DMS114 treated with DMSO at 0.1 percent for 48 hours (cell line): ENCODE results near the gene CLECL1.
"Not testable (repeated sequence)": the region's sequence is repeated elsewhere in the genome, so short reads cannot be mapped to it uniquely, and the experiment has no call there.

Experiments used
- DNase-seq: peaks from one replicate; lab custom pipeline; 2025; ENCODE audit not compliant: unreplicated experiment; lab: John Stamatoyannopoulos, UW

CLECL1 gene

DNA sequence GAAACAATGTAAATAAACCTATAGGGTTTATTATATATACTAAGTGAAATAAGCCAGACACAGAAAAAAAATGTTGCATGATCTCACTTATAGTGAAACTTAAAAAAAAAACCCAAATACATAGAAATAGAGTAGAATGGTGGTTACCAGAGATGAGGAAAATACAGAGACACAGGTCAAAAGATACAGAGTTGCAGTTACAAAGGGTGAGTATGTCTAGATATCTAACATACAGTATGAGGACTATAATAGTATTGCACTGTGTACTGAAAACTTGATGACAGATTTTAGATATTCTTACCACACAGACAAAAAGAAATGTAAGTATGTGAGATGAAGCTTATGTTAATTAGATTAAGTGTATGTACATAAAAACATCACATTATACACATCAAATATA is 35.3 kb downstream of the CLECL1 start:
- no peak for DNase-seq

DNA sequence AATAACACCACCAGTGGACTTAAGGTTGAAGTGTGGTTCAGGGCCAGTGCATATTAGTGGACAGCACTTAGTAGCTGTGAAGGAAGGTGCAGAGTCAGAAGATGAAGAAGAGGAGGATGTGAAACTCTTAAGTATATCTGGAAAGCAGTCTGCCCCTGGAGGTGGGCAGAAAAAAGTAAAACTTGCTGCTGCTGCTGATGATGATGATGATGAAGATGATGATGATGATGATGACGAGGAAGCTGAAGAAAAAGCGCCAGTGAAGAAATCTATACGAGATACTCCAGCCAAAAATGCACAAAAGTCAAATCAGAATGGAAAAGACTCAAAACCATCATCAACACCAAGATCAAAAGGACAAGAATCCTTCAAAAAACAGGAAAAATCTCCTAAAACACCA is 37.2 kb downstream of the CLECL1 start:
- not testable (repeated sequence) for DNase-seq

DNA sequence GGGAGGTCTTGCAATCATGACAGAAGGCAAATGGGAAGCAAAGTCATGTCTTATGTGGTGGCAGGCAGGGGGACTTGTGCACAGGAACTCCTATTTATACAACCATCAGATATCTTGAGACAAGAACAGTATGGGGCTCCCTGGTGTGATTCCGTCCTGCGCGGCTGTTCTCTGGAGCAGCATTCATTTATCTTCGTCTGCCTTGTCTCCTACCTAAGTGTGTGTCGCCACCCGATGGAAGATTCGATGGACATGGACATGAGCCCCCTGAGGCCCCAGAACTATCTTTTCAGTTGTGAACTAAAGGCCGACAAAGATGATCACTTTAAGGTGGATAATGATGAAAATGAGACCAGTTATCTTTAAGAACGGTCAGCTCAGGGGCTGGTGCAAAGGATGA is 37.7 kb downstream of the CLECL1 start:
- DNase-seq, result not testable (repeated sequence)

DNA sequence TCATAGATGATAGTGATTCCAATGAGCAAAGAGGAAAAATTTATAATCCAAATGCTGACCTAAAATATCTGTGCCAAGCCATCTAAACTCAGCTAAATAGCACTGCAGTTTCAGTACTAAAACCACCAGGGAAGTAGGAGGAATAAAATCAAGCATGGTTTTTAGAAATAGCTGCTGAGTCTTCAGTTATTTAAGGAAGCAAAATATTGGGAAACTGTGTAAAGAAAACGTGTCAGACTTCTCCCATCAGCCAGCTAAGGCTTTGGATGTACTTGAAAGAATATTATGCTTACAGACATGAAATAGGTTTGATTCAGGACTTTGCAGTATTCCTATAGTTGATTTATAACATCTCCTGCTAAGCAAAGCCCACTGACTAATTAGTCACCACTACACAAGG is 38.7 kb downstream of the CLECL1 start:
- no peak for DNase-seq

DNA sequence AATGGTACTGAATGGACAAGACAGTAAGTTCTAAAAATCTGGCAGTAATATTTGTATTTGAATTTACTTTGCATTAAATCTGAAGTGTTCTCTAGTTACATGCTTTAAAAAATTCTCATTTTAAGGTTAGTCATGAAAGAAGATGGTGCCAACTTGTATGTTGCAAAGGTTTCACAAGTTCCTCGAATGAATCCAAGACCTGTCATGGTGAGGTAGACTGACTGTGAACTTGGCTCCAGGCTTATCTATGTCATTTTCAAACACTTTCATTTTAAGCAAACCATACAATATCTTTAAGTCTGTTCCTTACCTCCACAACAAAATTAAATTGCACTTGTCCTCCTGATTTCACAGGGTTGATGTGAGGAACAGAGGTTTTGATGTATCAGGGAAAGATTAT is 40.0 kb downstream of the CLECL1 start:
- DNase-seq, result no peak

DNA sequence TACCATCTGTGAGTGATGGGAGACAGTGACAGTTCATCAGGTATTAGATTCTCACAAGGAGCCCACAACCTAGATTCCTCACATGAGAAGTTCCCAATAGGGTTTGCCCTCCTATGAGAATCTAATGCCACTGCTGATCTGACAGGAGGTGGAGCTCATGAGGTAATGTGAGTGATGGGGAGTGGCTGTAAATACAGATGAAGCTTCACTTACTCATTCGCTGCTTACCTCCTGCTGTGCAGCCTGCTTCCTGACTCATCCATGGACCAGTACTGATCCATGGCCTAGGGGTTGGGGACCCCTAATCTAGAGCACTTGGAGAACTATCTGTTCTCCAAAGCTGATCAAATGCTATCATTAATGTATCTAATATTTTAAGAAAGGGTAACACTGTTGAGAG is 45.7 kb downstream of the CLECL1 start:
- no peak for DNase-seq

DNA sequence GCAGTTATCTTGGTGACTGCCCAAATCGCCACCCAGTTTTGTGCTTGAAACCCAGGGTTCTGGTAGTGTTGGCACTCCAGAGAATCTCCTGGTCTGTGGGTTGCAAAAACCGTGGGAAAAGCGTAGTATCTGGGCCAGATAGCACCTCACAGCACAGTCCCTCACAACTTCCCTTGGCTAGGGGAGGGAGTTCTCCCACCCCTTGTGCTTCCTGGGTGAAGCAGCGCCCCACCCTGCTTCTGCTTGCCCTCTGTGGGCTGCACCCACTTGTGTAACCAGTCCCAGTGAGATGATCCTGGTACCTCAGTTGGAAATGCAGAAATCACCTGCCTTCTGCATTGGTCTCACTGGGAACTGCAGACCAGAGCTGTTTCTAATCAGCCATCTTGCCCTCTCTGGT is 47.0 kb downstream of the CLECL1 start:
- no peak for DNase-seq

DNA sequence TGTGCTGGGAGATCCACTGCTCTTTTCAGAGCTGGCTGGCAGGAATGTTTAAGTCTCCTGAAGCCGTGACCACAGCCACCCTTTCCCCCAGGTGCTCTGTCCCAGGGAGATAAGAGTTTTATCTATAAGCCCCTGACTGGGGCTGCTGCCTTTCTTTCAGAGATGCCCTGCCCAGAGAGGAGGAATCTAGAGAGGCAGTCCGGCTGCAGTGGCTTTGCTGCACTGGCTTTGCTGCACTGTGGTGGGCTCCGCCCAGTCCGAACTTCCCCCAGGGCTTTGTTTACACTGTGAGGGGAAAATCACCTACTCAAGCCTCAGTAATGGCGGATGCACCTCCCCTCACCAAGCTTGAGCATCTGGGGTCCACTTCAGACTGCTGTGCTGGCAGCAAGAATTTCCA is 47.5 kb downstream of the CLECL1 start:
- DNase-seq, result not testable (repeated sequence)

DNA sequence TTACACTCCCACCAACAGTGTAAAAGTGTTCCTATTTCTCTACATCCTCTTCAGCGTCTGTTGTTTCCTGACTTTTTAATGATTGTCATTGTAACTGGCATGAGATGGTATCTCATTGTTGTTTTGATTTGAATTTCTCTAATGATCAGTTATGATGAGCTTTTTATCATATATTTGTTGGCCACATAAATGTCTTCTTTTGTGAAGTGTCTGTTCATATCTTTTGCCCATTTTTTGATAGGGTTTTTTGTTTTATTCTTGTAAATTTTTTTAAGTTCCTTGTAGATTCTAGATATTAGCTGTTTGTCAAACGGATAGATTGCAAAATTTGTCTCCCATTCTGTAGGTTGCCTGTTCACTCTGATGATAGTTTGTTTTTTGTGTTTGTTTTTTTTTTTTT is 49.9 kb downstream of the CLECL1 start:
- DNase-seq, result not testable (repeated sequence)

DNA sequence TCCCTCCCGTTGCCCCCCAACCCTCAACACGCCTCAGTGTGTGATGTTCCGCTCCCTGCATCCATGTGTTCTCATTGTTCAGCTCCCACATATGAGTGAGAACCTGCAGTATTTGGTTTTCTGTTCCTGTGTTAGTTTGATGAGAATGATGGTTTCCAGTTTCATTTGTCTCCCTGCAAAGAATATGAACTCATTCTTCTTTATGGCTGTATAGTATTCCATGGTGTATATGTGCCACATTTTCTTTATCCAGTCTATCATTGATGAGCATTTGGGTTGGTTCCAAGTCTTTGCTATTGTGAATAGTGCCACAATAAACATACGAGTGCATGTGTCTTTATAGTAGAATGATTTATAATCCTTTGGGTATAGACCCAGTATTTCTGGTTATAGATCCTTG is 50.4 kb downstream of the CLECL1 start:
- DNase-seq, result not testable (repeated sequence)

DNA sequence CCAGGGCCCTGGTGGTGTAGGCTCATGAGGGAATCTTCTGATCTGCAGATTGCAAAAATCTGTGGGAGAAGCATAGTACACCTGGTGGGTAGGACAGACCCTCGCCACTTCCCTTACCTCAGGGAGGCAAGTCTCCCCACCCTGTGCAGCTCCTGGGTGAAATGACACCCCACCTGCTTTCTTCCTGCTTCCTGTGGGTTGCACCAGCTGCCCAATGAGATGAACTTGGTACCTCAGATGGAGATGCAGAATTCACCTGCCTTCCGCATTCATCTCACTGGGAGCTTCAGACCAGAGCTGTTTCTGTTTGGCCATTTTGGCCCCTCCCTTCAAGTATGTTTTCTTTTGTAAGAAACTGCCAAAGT is 58.7 kb downstream of the CLECL1 start:
- no peak for DNase-seq

DNA sequence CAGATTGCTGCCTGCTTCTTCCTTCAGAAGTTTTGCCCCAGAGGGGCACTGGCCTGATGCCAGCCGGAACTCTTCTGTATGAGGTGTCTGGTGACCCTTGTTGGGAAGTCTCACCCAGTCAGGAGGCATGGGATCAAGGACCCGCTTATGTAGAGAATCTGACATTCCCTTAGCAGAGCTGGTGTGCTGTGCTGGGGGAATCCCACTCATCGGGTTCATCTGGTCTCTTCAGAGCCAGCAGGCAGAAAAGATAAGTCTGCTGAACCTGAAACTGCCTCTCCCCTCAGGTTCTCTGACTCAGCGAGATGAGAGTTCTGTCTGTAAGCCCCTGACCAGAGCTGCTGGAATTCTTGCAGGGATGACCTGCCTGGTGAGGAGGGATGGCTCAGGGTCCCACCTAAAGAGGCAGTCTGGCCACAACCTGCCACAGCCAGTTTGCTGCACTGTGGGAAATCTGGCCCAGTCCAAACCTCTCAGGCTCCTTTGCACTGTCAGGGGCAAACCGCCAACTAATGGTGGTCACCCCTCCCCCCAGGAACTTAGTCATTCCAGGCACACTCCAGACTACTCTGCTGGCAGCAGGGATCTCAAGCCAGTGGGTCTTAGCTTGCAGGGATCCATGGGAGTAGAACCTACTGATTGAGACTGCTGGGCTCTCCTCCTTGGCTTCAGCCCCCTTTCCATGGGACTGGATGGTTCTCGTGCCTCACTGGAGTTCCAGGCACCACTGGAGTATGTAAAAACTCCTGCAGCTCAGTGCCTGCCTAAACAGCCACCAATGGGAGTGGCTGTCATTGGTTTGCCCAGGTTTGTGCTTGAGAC is 59.3 kb downstream of the CLECL1 start:
- DNase-seq, result no peak
